Fibroblast of peridontal ligament (primary cell): ENCODE data around the gene NPTN.

Experiments used
- DNase-seq: peaks from one replicate; pipeline ENCODE4 v3.0.0-alpha.2; 2010; ENCODE audit errors: extremely low read depth

NPTN gene

DNA sequence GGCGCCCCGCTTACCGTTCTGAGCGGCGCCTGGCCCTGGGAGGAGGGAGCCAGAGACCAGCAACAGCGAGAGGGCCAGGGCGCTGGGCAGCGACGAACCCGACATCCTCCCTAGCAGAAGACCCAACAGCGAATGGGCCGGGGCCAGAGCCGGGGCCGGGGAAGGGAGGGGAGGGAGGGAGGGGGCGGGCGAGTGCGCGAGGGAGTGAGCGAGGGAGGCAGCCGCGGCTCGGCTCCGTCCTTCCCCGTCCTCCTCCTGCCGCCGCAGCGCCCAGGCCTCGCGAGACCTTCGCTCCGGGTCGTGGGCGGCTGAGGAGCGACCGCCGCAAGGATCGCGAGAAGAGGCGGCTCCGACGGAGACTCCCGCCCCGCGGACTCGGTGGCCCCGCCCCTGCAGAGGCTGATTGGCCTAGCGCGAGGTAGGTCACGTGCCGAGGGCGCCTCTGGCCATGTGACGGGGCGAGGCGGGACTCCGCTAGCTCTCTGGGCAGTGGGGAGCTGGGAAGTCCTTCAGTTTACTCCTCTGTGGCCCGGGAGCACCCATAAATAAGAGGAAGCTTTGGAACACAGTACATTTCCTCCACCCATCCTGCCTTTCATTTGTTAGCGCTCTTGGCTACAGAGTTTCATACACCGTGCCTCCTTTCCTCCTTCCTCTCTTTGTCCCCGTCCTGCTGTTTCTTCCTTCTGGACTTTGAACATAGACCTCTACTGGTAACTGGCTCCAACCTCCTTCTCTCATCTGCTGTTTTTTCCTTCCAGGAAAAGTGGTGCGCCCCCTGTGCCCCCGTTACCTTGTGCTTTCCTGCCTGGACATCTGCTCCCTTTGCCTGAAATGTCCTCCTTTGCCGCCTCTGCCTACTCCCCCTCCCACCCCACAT, at the start of gene NPTN:
Gene NPTN, minus strand, starts transcription at position 279 of the 880 bp plus-strand sequence. Its CDS starts 174 bp downstream, at position 105.
- DNase-seq: peak; percentile 95

DNA sequence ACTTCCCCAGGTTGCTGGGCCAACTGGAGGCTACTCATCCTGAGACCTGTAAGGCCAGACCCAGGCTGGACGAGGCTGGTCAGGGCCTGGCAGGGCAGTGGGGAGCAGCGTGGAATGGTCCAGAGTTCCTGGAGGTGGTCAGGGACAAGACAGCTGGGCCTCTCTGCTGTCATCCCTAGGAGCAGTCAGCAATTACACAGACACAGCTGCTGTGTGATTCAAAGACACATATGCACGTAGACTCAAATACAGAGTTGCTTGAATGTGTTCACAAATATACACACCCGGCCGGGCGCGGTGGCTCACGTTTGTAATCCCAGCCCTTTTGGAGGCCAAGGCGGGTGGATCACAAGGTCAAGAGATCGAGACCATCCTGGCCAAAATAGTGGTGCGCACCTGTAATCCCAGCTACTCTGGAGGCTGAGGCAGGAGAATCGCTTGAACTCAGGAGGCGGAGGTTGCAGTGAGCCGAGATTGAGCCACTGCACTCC, 49.5 kb upstream of the NPTN start:
- no peak for DNase-seq

DNA sequence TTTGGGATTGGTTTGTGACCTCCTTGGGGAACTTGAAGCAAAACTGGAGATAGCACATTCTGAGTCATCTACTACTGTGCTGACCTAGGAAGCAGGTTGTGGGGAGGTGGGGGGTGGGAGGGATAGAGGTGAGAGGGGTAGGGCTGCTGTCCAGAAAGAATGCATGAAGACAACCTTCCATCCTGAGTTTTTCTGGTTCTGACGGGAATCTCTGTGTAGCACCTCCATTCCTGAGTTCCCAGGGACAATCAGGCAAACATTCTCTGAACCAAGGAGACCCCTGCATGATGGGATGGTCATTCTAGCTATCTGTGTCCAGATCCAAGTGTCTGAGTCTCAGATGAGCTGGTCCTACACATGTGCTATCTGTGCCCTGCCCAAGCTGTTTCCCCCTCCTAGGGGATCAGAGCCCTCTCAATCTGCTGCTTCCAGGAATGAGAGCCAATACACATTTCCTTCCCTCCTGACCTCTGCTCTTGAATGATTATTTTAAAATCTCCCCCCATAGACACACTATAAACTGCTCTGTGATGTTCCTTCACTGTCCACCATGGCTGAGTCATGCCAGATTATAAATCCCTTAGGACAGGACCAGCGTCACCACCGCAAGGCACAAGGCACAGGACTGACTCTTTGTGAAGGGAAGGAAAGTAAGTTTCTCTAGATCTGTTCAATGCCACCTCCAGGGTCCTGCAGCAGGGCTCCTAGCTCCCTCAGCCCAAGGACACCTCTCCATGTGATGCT, 48.8 kb upstream of the NPTN start:
- no peak for DNase-seq

DNA sequence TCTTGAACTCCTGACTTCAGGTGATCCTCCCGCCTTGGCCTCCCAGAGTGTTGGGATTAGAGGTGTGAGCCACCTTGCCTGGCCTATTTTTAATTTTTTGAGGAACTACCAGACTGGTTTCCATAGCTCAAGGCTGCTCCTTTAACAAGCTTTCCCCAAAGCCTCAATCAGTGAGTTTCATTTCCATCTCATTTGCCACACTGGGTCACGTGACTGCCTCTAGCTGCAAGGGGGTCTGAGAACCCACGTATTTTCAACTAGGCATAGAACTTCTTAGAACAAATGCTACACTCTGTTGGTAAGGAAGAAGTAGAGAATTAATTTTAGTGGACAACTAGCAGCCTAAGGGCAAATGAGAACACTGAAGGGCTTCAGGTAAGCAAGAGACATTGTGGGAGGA, 47.9 kb upstream of the NPTN start:
- DNase-seq: no peak

DNA sequence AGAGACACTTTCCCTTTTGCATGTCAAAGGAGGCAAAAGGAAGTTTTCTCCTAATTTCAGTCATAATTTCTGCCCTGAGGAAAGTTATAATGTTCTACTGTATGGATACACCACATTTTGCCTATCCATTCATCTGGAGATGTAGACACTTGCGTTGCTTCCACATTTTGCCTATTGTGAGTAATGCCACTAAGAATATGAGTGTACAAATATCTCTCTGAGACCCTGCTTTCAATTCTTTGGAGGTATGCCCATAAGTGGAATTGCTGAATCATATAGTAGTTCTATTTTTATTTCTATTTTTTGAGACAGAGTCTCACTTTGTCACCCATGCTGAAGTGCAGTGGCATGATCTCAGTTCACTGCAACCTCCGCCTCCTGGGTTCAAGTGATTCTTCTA, 47.4 kb upstream of the NPTN start:
- no peak for DNase-seq

DNA sequence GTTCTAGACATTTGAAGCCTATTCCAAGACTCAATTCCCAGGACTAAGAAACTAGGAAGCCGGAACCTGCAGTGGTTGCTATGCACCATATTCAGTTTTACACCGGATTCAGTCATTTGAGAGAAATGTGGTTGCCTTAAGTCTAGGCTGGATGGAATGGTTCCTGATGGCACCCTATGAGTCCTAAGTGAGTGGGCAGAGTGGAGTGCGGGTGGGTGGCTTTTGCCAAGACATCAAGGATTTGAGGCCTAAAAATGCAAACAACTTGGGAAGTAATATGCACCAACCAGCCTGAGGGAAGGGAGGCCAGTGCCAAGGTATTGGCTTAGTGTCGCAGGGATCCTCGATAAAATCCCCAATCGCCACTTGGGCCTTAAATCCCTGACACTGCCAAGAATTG, 46.8 kb upstream of the NPTN start:
- no peak for DNase-seq

DNA sequence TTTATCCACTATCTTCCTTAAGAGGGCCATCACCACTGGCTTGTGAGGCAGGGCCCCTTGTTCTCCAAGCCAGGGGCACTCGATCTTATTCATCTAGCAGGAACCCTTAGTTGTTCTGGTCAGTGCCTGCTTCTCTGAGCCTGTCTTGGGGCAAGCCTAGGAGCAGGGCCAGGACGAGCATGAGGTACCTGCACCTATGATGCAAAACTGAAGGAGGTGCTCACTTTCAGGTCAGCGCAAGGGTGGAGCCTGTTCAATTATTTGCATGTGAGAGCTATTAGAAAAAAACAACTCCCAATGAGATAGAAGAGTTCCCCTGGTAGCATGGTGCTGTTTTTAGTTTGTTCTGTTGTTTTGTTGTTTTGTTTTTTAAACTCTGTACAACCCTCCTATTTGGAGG, 46.0 kb upstream of the NPTN start:
- no peak for DNase-seq

DNA sequence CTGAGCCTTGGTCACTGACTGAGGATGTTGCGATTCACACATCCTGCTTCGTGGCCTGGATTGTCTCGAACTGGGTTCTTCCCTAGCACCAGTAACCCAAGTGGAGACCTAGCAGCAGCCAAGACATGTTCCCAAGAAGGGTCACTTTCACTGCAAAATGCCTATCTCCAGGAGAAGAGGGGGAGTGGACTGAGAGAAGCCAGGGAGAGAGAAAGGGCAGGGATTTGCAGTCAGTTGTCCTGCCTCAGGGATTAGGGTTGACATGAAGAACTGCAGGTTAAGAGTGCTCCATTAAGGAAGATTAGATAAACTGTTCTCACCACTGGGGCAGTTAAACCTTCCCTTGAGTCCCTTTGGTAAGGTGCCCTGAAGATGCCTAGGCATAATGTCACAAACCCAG, 45.3 kb upstream of the NPTN start:
- DNase-seq: no peak

DNA sequence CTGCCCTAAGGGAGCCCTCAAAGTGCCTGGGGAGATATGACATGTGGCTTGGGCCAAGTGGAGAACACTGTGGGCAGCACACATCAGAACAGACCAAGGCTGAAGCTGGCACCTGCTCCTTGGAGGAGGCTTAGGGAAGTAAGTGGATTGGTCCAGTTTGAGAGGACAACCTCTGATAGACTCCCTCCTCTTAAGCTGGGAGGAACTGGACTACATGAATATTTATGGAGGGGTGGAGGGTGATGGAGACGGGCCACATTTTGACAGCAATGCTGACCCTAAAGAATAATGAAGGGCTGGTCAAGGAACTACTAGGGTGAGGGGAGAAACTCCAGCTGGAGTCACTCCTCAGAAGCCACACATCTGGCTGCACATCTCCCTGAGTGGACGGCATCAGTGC, 44.5 kb upstream of the NPTN start:
- no peak for DNase-seq

DNA sequence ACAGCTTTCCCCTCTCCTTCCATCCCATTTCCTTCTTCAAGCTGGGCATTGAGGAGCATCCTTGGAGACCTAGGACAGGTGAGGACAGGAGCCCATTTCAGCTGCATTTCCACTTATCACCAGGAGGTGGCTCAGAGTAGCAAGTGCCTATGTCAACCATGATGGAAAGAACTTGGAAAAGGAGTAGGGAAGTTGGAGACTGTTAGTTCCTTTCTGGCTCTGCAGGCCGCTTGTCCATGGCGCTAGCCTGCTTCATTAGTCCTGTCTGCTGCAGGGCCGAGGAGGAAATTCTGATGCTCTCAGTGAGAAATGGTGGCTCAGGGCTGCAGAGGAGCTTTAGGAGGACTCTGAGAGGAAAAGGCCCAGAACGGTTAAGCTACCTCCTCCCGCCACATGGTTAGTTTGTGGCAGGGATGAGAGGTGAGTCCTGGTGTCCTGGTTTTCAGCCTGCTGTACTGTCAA, 44.0 kb upstream of the NPTN start:
- DNase-seq: peak; percentile 72

DNA sequence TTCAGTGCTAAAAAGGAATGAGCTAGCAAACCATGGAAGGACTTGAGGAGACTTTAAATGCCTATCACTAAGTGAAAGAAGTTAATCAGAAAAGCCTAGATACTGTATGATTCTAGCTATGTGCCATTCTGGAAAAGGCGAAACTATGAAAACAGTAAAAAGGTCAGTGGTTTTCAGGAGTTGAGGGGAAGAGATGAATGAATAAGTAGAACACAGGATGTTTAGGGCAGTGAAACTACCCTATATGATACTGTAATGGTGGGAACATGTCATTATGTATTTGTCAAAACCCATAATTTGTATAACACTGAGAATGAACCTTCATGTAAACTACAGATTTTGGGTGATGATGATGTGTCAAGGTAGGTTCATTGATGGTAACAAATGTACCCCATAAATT, 41.4 kb upstream of the NPTN start:
- no peak for DNase-seq

DNA sequence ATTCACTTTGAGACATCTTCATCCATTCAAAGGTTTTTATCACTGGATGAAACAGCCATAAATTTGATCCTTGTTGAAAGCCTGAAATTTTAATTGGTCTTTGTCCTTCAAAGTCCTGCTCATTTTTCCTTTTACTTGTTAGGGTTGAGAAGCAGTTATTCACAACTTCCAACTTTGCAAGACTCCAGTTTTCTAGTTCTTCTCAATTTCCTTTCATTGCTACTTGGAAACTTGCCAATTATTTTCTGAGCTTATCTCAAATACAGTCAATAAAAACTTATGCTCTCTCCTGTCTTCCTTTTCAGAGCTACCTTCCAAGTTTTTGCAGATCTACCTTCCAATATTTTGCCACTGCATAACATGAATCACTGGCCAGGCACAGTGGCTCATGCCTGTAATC, 27.3 kb upstream of the NPTN start:
- DNase-seq: no peak

DNA sequence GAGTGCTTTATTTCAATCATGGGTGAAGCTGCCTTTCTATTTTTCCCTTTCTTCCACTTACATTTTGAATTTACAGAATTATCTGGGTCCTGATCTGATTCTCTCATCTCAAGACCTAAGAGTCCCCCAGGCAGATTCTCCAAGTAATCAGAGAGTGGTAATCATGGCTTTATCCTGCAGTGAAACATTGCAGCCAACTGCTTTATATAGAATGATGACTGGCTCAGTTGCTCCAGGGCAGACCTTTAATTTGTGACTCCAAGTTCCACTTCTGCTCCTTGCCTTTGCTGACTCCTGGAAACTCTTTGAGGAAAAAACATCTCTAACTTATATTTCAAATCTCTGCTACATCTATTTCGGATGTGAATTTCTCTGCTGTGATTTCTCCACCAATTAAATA, 25.5 kb upstream of the NPTN start:
- no peak for DNase-seq

DNA sequence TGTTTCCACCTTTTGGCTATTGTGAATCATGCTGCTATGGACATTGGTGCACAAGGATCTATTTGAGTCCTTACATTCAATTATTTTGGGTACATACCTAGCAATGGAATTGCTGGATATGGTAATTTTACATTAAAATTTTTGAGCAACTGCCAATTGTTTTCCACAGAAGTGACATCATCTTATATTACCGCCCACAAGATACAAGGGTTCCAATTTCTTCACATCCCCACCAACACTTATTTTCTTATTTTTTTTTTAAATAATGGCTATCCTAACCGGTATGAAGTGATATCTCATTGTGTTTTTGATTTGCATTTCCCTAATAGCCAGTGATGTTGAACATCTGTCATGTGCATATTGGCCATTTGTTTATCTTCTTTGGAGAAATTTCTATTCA, 22.5 kb upstream of the NPTN start:
- no peak for DNase-seq

DNA sequence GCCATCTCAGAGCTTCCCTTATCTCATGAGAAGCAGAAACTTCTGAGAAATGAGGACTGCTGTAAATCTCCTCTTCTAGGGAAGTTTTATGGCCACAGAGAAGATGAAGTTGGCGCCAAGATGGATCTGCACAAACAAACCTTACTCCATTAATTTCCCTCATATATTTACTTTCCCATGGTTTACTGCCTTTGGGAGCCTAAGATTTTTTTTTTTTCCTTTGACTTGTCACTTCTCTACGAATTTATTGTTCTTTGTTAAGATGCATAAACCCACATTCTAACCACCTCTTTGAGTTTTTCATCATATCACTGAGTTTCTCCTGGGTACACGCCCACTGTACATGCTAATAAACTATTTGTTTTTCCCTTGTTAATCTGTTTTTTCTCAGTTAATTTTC, 21.5 kb upstream of the NPTN start:
- no peak for DNase-seq

DNA sequence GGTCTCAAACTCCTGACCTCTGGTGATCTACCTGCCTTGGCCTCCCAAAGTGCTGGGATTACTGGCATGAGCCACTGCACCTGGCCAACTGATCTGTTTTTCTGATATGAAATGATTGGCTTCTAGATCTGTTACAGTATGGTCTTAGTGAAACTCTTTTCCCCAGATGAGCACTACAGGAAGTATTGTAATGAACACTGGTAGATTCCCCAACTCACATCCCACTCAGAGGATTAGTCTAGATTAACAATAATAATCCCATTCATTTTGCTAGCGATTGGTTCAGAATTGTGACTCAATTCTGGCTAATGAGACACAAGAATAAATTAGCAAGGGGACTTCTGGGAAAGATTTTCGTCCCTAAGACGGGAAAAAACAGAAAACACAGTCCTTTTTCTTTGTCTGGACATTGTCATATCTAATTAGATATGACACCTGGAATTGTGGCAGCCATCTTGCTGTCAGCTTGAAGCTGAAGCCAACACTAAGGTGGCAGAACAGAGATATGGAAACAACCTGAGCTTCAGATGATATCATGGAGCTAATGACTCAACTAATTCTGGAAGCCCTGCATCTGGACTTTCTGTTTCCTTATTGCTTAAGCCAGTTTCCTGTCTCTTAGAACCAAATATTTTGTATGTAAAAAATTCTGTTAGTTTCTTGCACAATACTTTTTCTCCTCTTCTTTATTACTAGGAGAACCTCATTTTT, 17.4 kb upstream of the NPTN start:
- DNase-seq: peak; percentile 59

DNA sequence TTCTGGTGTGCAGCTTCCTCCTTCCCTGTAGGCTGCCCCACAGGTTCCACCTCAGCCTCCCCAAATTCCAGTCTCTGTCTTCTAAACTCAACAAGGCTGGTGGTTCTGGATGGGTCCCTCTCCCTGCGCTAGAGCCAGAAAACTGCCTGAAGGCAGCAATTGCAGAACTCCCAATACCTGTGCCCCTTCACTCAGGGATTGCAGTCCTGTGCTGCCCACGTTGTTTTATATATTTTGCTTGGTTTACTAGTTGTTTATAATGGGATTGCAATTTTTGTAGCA, 14.8 kb upstream of the NPTN start:
- no peak for DNase-seq

DNA sequence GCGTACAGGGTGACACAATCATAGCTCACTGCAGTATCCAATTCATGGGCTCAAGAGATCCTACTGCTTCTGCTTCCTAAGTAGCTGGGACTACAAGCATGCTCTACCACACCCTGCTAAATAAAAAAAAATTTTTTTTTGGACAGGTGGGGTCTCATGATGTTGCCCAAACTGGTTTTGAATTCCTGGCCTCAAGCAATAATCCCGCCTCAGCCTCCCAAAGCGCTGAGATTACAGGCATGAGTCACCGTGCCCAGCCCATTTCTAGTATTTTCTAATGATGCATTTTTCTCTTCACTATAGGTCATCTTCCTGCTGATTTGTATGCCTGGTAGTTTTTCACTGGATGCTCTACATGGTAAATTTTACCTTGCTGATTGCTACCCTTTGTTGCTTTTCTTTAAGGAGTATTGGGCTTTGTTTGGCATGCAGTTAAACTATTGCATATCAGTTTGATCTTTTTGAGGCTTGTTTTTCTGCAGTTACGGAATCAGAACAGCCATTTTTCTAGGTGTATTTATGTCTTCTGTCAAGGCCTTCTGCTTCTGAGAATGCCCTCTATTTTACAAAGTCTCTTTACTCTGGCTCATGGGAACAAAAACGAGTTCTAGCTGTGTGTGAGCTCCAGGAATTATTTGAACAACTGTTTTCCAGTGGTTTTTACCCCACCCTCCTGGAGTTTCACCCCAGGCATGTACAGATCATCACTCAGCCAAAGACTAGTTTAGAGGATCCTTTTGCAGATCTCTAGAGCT, 14.2 kb upstream of the NPTN start:
- DNase-seq: no peak

DNA sequence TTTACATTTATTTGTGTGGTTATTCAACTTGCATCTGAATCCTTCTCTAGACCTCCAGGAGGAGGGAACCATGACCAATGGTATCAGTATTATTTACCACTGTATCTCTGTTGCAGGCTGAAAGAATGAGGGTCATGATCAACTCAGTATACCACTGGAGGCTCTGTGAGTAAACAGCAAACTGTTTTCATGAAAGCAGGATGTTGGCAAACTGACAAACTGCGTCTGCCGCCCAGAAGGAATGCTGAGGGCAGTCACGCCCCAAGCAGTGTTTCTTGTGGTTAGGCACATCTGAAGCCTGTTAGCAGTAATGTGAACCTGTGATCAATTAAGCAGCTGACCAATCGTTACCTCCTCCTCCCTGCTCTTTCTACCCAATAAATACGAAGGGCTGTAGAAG, 6.3 kb upstream of the NPTN start:
- DNase-seq: peak; percentile 62

DNA sequence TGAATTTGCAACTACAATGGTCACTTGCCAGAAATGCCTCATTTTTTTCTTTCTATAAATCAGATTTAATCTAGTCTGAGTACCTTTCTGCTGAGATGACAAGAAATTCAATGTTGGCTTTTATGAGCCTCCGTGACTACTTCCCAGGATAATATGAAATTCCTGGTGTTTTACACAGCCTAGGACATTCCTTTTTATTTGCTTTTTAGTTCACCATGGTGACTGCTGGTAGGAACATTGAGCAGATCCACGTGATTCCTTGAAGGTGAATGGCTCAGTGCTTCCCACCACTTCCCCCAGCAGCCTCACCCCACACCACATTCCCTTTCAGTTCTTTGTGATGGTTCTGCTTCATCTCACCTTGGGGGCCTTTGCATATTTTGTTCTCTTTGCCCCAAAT, 4.3 kb upstream of the NPTN start:
- DNase-seq: no peak

DNA sequence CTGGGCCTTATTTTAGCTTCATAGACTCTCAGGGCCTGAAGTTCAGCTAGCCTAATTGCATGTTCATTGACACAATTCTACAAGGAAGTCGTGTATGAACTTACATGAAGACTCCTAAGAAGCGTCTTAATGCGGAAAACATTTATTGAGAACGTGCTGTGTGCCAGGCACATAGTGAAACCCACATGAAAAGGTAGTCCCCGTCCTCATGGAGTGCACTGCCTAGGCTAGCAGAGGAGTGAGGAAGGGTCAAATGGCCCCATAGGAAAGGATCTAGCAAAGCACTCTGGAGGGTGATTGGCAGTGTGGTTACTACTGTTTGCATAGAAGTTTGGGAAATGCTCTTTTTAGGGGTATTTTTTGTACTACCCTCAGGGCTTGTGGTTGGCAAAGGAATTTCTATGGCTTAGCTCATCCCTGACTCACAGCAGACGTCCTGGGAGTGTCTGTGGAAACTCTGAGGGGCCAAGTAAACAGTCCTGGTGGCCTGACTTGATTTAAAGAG, 854 bp upstream of the NPTN start:
- DNase-seq: peak; percentile 97

DNA sequence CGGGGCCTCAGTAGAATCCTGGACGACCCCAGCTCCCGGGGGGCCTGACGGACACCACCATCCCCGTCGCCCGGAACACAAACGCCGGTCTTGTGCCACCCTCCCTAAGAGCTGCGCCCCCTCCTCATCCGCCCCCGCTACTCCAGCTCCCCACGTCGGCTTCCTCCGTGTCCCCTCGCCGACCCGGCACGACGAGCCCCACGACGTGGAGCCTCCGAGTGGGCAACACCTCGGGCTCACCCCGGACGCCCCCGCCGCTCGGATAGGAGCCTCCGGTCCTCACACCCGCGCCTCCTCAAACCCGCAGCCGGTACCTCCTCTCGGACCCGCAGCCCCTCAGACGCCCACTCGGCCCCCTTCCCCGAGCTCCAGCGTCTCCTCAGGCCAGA, 525 bp downstream of the NPTN start:
- DNase-seq: no peak
